Activated CD4-positive, alpha-beta memory T cell treated with anti-CD3 and anti-CD28 coated beads, Interleukin-2, amount 10 ng/mL, durations not matched to agents 7 days and 5 days (primary cell): ENCODE measurements around the gene BBS9. TPM values are rescaled to one million over a fixed set of nuclear protein-coding genes. Genes with fewer than 3 reads are reported as not detected.

Experiments
- CTCF ChIA-PET: fragments of 350-600 bp; sonication (Branson Sonifier 250); formaldehyde crosslinking; loops from one replicate; lab custom pipeline; 2021; ENCODE audit warnings: antibody characterized with exemption, inconsistent platforms; lab: Charles Lee
- POLR2A ChIA-PET: fragments of 350-600 bp; sonication (Branson Sonifier 250); formaldehyde crosslinking; loops from one replicate; lab custom pipeline; 2021; ENCODE audit warnings: antibody characterized with exemption; lab: Charles Lee
- DNase-seq: peaks from one replicate; pipeline ENCODE4 v3.0.0-alpha.2; 2020
- H3K27ac Mint-ChIP-seq: one replicate; pipeline ENCODE4 v1.8.0; 2021; ENCODE audit warnings: mild to moderate bottlenecking, mixed read lengths
- H3K27me3 Mint-ChIP-seq: one replicate; pipeline ENCODE4 v1.8.0; 2021; ENCODE audit warnings: mixed read lengths
- H3K36me3 Mint-ChIP-seq: one replicate; pipeline ENCODE4 v1.8.0; 2021; ENCODE audit warnings: low read depth, mixed read lengths
- H3K4me1 Mint-ChIP-seq: one replicate; pipeline ENCODE4 v1.8.0; 2021; ENCODE audit warnings: mixed read lengths
- H3K4me3 Mint-ChIP-seq: one replicate; pipeline ENCODE4 v1.8.0; 2021; ENCODE audit warnings: mild to moderate bottlenecking, mixed read lengths
- H3K9me3 Mint-ChIP-seq: one replicate; pipeline ENCODE4 v1.8.0; 2021; ENCODE audit warnings: mixed read lengths
- total RNA-seq, 2 experiments: library from RNA; stranded (reverse); gene quantifications; one replicate each; pipeline ENCODE4 v1.2.3, GENCODE V29; 2021

Gene BBS9
- total RNA-seq, 2 experiments from 2014 or later: 13.7 to 14.0 TPM

DNA sequence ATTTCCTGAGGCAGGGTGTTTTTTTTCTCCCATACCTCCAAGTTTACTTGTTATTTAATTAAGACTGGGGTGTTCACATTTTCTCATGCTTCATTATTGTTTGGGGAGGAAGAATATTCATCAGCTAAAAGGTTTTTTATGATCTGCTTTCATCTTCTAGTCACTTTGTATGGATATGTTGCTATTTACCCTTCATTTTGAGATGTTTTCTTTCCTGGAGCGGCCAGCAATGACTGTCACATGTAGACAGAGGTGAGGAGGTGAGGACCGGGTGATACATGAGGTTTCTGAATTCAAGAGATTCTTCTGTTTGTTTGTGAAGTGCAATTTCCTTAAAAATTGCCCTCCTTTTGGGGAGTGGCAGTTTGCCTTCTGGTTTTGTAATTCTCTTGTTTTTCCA lies 514.2 kb downstream of the BBS9 start:
- H3K36me3 Mint-ChIP-seq: no peaks in the 10 kb centered on the region
- no peak for DNase-seq
- ChIA-PET CTCF (no interaction called here), POLR2A (no interaction called here)
- H3K4me1 Mint-ChIP-seq: no peaks in the 10 kb centered on the region
- H3K9me3 Mint-ChIP-seq: no peaks in the 10 kb centered on the region
- H3K27me3 Mint-ChIP-seq: no peaks in the 10 kb centered on the region
- H3K4me3 Mint-ChIP-seq: no peak overlapping the region
- H3K27ac Mint-ChIP-seq: no peak overlapping the region

GRCh38 chr7:33644489-33644888 lies 515.1 kb downstream of the BBS9 start:
- DNase-seq: no peak

GRCh38 chr7:33645104-33645503 lies 515.7 kb downstream of the BBS9 start:
- CTCF ChIA-PET: no interaction called here
- Mint-ChIP-seq H3K27me3 (no peaks in the 10 kb centered on the region), H3K27ac (no peak overlapping the region)

More at GRCh38 chr7:33644489-33644888, 515.1 kb downstream of the BBS9 start:
- no peaks in the 10 kb centered on the region for H3K27me3 Mint-ChIP-seq
- no peak overlapping the region for H3K4me3 Mint-ChIP-seq
- POLR2A ChIA-PET: no interaction called here
- no peaks in the 10 kb centered on the region for H3K9me3 Mint-ChIP-seq
- H3K36me3 Mint-ChIP-seq: no peaks in the 10 kb centered on the region
- CTCF ChIA-PET: no interaction called here
- H3K27ac Mint-ChIP-seq: no peak overlapping the region
- H3K4me1 Mint-ChIP-seq: no peaks in the 10 kb centered on the region

GRCh38 chr7:33646166-33646565 lies 516.8 kb downstream of the BBS9 start:
- no peak for DNase-seq
- Mint-ChIP-seq H3K27me3 (no peaks in the 10 kb centered on the region), H3K36me3 (no peaks in the 10 kb centered on the region), H3K4me1 (no peaks in the 10 kb centered on the region), H3K4me3 (no peak overlapping the region), H3K9me3 (no peaks in the 10 kb centered on the region), H3K27ac (no peak overlapping the region)
- CTCF ChIA-PET: no interaction called here
- POLR2A ChIA-PET: no interaction called here

More at GRCh38 chr7:33645104-33645503, 515.7 kb downstream of the BBS9 start:
- no peak for DNase-seq
- H3K4me3 Mint-ChIP-seq: no peak overlapping the region
- H3K9me3 Mint-ChIP-seq: no peaks in the 10 kb centered on the region
- no peaks in the 10 kb centered on the region for H3K36me3 Mint-ChIP-seq
- POLR2A ChIA-PET: no interaction called here
- no peaks in the 10 kb centered on the region for H3K4me1 Mint-ChIP-seq

- Mint-ChIP-seq H3K27me3 (no peaks in the 10 kb centered on the region), H3K27ac (no peak overlapping the region), H3K9me3 (no peaks in the 10 kb centered on the region), H3K4me1 (no peaks in the 10 kb centered on the region), H3K4me3 (no peak overlapping the region), H3K36me3 (no peaks in the 10 kb centered on the region)
- CTCF ChIA-PET: no interaction called here
- POLR2A ChIA-PET: no interaction called here
- no peak for DNase-seq
Measured at GRCh38 chr7:33646891-33647391, 517.6 kb downstream of the BBS9 start.

DNA sequence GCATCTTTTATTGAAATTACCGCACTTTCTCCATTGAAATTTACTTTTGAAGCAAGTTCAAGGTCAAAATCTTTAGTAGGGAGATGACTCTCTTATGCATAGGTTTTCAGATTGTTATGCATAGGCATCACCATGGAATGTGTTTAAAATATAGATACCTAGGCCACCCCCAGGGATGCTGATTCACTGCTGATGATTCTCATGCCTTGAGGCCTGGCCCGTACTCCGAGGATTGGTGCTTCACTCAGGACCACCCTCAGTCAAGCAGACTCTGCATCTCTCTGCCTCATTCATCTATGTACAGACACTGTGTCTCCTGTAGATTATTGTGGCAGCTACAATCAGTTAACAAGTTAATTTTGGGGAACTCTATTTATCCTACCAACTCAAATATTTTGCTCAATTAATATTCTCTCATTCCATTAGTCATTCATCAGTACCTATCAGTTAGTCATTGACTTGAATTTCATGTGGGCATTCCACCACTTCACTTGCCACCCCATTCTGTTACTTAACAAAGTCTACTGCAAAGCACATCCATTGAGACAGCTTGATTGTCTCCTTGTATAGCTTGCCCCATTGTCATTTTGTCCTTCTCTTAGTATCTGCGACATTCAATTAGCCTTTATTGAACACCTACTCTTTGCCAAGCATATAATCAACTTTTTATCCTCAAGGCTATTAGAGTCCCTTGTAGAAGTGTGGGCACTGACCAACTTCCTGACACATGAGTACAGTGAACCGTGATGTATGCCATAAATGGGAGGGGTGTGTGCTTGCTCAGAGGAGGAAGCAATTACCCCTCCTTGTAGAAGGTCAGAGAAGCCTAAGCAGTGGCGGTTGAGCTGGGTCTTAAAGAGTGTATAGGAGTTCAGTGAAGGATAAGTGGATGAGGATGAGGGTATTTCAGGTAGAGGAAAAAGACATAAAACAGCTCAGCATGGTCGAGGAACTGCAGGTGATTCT lies 520.4 kb downstream of the BBS9 start:
- no peaks in the 10 kb centered on the region for H3K27me3 Mint-ChIP-seq
- no peak for DNase-seq
- H3K4me1 Mint-ChIP-seq: no peaks in the 10 kb centered on the region

DNA sequence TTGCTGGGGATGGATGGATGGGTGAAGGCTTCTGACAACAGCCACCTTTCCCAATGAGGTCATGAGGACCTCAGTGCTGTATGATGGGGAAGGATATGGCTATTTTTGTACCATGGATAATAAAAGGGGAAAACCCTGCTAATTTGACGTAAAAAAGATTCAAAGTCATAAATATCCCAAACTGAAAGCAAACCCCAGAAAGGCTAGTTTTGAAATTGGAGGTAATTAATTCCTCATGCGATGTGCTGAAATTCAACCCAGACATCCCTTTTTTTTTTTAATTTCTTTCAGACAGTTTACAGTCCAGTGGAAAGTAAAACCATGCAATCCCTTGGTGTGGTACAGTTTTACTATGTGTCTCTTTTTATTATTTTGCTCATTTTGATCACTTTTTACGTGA lies 521.5 kb downstream of the BBS9 start:
- H3K4me1 Mint-ChIP-seq: no peaks in the 10 kb centered on the region
- no peak for DNase-seq
- no peaks in the 10 kb centered on the region for H3K9me3 Mint-ChIP-seq
- POLR2A ChIA-PET: no interaction called here
- no peak overlapping the region for H3K27ac Mint-ChIP-seq
- H3K36me3 Mint-ChIP-seq: no peaks in the 10 kb centered on the region
- no peaks in the 10 kb centered on the region for H3K27me3 Mint-ChIP-seq
- no peak overlapping the region for H3K4me3 Mint-ChIP-seq
- CTCF ChIA-PET: no interaction called here

More for the DNA sequence above, 520.4 kb downstream of the BBS9 start:
- H3K27ac Mint-ChIP-seq: no peak overlapping the region
- POLR2A ChIA-PET: no interaction called here
- CTCF ChIA-PET: no interaction called here
- no peaks in the 10 kb centered on the region for H3K36me3 Mint-ChIP-seq
- H3K4me3 Mint-ChIP-seq: no peak overlapping the region
- H3K9me3 Mint-ChIP-seq: no peaks in the 10 kb centered on the region

- Mint-ChIP-seq H3K4me1 (no peaks in the 10 kb centered on the region), H3K4me3 (no peak overlapping the region), H3K27ac (no peak overlapping the region), H3K9me3 (no peaks in the 10 kb centered on the region), H3K36me3 (no peaks in the 10 kb centered on the region), H3K27me3 (no peaks in the 10 kb centered on the region)
- no peak for DNase-seq
- CTCF ChIA-PET: no interaction called here
- POLR2A ChIA-PET: no interaction called here
Measured at GRCh38 chr7:33651998-33652515, 522.7 kb downstream of the BBS9 start.

- ChIA-PET CTCF (no interaction called here), POLR2A (no interaction called here)
- no peaks in the 10 kb centered on the region for H3K27me3 Mint-ChIP-seq
- H3K9me3 Mint-ChIP-seq: no peaks in the 10 kb centered on the region
- no peak overlapping the region for H3K27ac Mint-ChIP-seq
- DNase-seq: no peak
- no peaks in the 10 kb centered on the region for H3K36me3 Mint-ChIP-seq
- H3K4me3 Mint-ChIP-seq: no peak overlapping the region
- H3K4me1 Mint-ChIP-seq: no peaks in the 10 kb centered on the region
Measured at GRCh38 chr7:33654676-33655075, 525.3 kb downstream of the BBS9 start.

Other genes with a start within 250 kb of the BBS9 start
- gene KBTBD2, start 237.8 kb upstream of the BBS9 start, total RNA-seq: 10 to 100 TPM; 43.8 to 45.6 TPM
- gene FKBP9, start 172.1 kb upstream of the BBS9 start, total RNA-seq: 1 to 10 TPM in 1 of 2 experiments, under 1 TPM in 1; 0.98 to 1.2 TPM
- 10 to 100 TPM; 86.9 to 89.6 TPM for gene NT5C3A, start 66.8 kb upstream of the BBS9 start, total RNA-seq
- gene RP9, start 20.2 kb upstream of the BBS9 start, total RNA-seq: 10 to 100 TPM in 1 of 2 experiments, 1 to 10 TPM in 1; 9.7 to 11.5 TPM